Immature natural killer cell (primary cell): ENCODE results near the gene HS3ST2. TPM values are rescaled to one million over a fixed set of nuclear protein-coding genes. Genes with fewer than 3 reads are reported as not detected.
"Not testable (repeated sequence)": the region's sequence is repeated elsewhere in the genome, so short reads cannot be mapped to it uniquely, and the experiment has no call there.

Experiments used
- DNase-seq, 3 donors: peaks; one replicate each; pipeline ENCODE4 v3.0.0; 2022; ENCODE audit warnings: mixed read lengths in 1 of 3
- H3K27ac Mint-ChIP-seq, 6 donors: one replicate each; pipeline ENCODE4 v1.8.0; 2020; ENCODE audit warnings: mixed read lengths in 6 of 6, mild to moderate bottlenecking in 5 of 6, inconsistent platforms in 4 of 6, moderate library complexity in 3 of 6
- H3K27me3 Mint-ChIP-seq, 3 donors: one replicate each; pipeline ENCODE4 v1.8.0; 2020 to 2021; ENCODE audit warnings: low read depth in 3 of 3, mild to moderate bottlenecking in 3 of 3, mixed read lengths in 3 of 3, moderate library complexity in 3 of 3, inconsistent platforms in 1 of 3
- H3K36me3 Mint-ChIP-seq, 3 donors: one replicate each; pipeline ENCODE4 v1.8.0; 2020; ENCODE audit warnings: mixed read lengths in 3 of 3, inconsistent platforms in 2 of 3, mild to moderate bottlenecking in 2 of 3
- H3K4me1 Mint-ChIP-seq, 2 donors: one replicate each; pipeline ENCODE4 v1.8.0; 2020; ENCODE audit warnings: inconsistent platforms in 2 of 2, mild to moderate bottlenecking in 2 of 2, mixed read lengths in 2 of 2, moderate library complexity in 1 of 2
- H3K4me3 Mint-ChIP-seq, 5 donors: one replicate each; pipeline ENCODE4 v1.8.0; 2020; ENCODE audit warnings: mild to moderate bottlenecking in 5 of 5, mixed read lengths in 5 of 5, inconsistent platforms in 3 of 5, moderate library complexity in 3 of 5
- H3K9me3 Mint-ChIP-seq, 6 donors: one replicate each; pipeline ENCODE4 v1.8.0; 2020; ENCODE audit warnings: mild to moderate bottlenecking in 6 of 6, mixed read lengths in 6 of 6, inconsistent platforms in 4 of 6, moderate library complexity in 3 of 6
- polyA plus RNA-seq, 3 donors: library from polyadenylated mRNA; unstranded; fragments of 300-500 nt; fragmentation: Illumina TruSeq; gene quantifications; one replicate each; pipeline ENCODE4 v1.2.3, GENCODE V29; 2021

HS3ST2 gene
- polyA plus RNA-seq, 3 donors from 2014 or later, result not detected

- H3K9me3 Mint-ChIP-seq, H3K4me1 Mint-ChIP-seq, H3K36me3 Mint-ChIP-seq, DNase-seq, H3K27ac Mint-ChIP-seq, H3K4me3 Mint-ChIP-seq, H3K27me3 Mint-ChIP-seq: not testable (repeated sequence)
These were observed 28.1 kb downstream of the HS3ST2 start for GRCh38 chr16:22842031-22842430.

- Mint-ChIP-seq H3K36me3 (no peaks in the 10 kb centered on the region), H3K27ac (no peak overlapping the region), H3K27me3 (peaks cover 0 to 8% (median 7%) of the 10 kb centered on the region in 3 donors), H3K9me3 (no peaks in the 10 kb centered on the region), H3K4me3 (no peak overlapping the region), H3K4me1 (no peaks in the 10 kb centered on the region)
- DNase-seq, result no peak
These were observed 29.2 kb downstream of the HS3ST2 start for GRCh38 chr16:22843122-22843521.

GRCh38 chr16:22843856-22844255 is 29.9 kb downstream of the HS3ST2 start:
- H3K4me3 Mint-ChIP-seq, result no peak overlapping the region
- peaks cover 0 to 8% (median 8%) of the 10 kb centered on the region in 3 donors for H3K27me3 Mint-ChIP-seq
- no peak for DNase-seq

GRCh38 chr16:22844416-22844815 is 30.5 kb downstream of the HS3ST2 start:
- Mint-ChIP-seq H3K9me3 (no peaks in the 10 kb centered on the region), H3K27me3 (peaks cover 0 to 8% (median 8%) of the 10 kb centered on the region in 3 donors), H3K27ac (no peak overlapping the region), H3K4me1 (no peaks in the 10 kb centered on the region), H3K4me3 (no peak overlapping the region), H3K36me3 (no peaks in the 10 kb centered on the region)
- DNase-seq, result no peak

More at GRCh38 chr16:22843856-22844255, 29.9 kb downstream of the HS3ST2 start:
- no peaks in the 10 kb centered on the region for H3K36me3 Mint-ChIP-seq
- H3K27ac Mint-ChIP-seq, result no peak overlapping the region
- no peaks in the 10 kb centered on the region for H3K4me1 Mint-ChIP-seq
- H3K9me3 Mint-ChIP-seq, result no peaks in the 10 kb centered on the region

- H3K36me3 Mint-ChIP-seq, result no peaks in the 10 kb centered on the region
- no peak overlapping the region for H3K4me3 Mint-ChIP-seq
- peaks cover 0 to 8% (median 7%) of the 10 kb centered on the region in 3 donors for H3K27me3 Mint-ChIP-seq
- no peak for DNase-seq
- no peaks in the 10 kb centered on the region for H3K4me1 Mint-ChIP-seq
- no peak overlapping the region for H3K27ac Mint-ChIP-seq
- no peaks in the 10 kb centered on the region for H3K9me3 Mint-ChIP-seq
These were observed 33.1 kb downstream of the HS3ST2 start for GRCh38 chr16:22847100-22847499.

GRCh38 chr16:22847690-22848089 is 33.7 kb downstream of the HS3ST2 start:
- Mint-ChIP-seq H3K4me1 (no peaks in the 10 kb centered on the region), H3K36me3 (no peaks in the 10 kb centered on the region), H3K27me3 (peaks cover 0 to 8% (median 7%) of the 10 kb centered on the region in 3 donors), H3K27ac (no peak overlapping the region), H3K4me3 (no peak overlapping the region), H3K9me3 (no peaks in the 10 kb centered on the region)
- no peak for DNase-seq

GRCh38 chr16:22848451-22848850 is 34.5 kb downstream of the HS3ST2 start:
- Mint-ChIP-seq H3K4me3 (no peak overlapping the region), H3K27me3 (peaks cover 2 to 12% (median 5%) of the 10 kb centered on the region in 3 donors), H3K4me1 (no peaks in the 10 kb centered on the region), H3K9me3 (no peaks in the 10 kb centered on the region), H3K27ac (no peak overlapping the region), H3K36me3 (no peaks in the 10 kb centered on the region)
- no peak for DNase-seq

- DNase-seq, result no peak
- H3K4me1 Mint-ChIP-seq, result no peaks in the 10 kb centered on the region
- no peaks in the 10 kb centered on the region for H3K36me3 Mint-ChIP-seq
- no peak overlapping the region for H3K27ac Mint-ChIP-seq
- no peaks in the 10 kb centered on the region for H3K9me3 Mint-ChIP-seq
- no peak overlapping the region for H3K4me3 Mint-ChIP-seq
- peaks cover 2 to 9% (median 5%) of the 10 kb centered on the region in 3 donors for H3K27me3 Mint-ChIP-seq
These were observed 35.6 kb downstream of the HS3ST2 start for GRCh38 chr16:22849517-22849916.

GRCh38 chr16:22855231-22855630 is 41.3 kb downstream of the HS3ST2 start:
- Mint-ChIP-seq H3K36me3 (no peaks in the 10 kb centered on the region), H3K4me3 (no peak overlapping the region), H3K27me3 (peaks cover 4 to 9% (median 7%) of the 10 kb centered on the region in 3 donors), H3K4me1 (no peaks in the 10 kb centered on the region), H3K9me3 (no peaks in the 10 kb centered on the region), H3K27ac (no peak overlapping the region)
- DNase-seq, result no peak

- no peak overlapping the region for H3K4me3 Mint-ChIP-seq
- H3K36me3 Mint-ChIP-seq, result no peaks in the 10 kb centered on the region
- no peak overlapping the region for H3K27ac Mint-ChIP-seq
- H3K9me3 Mint-ChIP-seq, result no peaks in the 10 kb centered on the region
- DNase-seq, result no peak
- no peaks in the 10 kb centered on the region for H3K4me1 Mint-ChIP-seq
- H3K27me3 Mint-ChIP-seq, result peaks cover 5 to 8% (median 7%) of the 10 kb centered on the region in 3 donors
These were observed 43.5 kb downstream of the HS3ST2 start for GRCh38 chr16:22857296-22858025.

GRCh38 chr16:22859925-22860324 is 46.0 kb downstream of the HS3ST2 start:
- no peak for DNase-seq
- Mint-ChIP-seq H3K27ac (no peak overlapping the region), H3K27me3 (peaks cover 2 to 5% (median 2%) of the 10 kb centered on the region in 3 donors), H3K9me3 (no peaks in the 10 kb centered on the region), H3K4me3 (no peak overlapping the region), H3K4me1 (no peaks in the 10 kb centered on the region), H3K36me3 (no peaks in the 10 kb centered on the region)

- Mint-ChIP-seq H3K27me3 (peaks cover 0 to 7% (median 2%) of the 10 kb centered on the region in 3 donors), H3K4me1 (no peaks in the 10 kb centered on the region), H3K36me3 (no peaks in the 10 kb centered on the region), H3K4me3 (no peak overlapping the region), H3K9me3 (no peaks in the 10 kb centered on the region), H3K27ac (no peak overlapping the region)
- DNase-seq, result no peak
These were observed 47.6 kb downstream of the HS3ST2 start for GRCh38 chr16:22861580-22861979.

GRCh38 chr16:22862046-22862445 is 48.1 kb downstream of the HS3ST2 start:
- peaks cover 0 to 7% (median 2%) of the 10 kb centered on the region in 3 donors for H3K27me3 Mint-ChIP-seq
- no peak overlapping the region for H3K4me3 Mint-ChIP-seq
- H3K9me3 Mint-ChIP-seq, result no peaks in the 10 kb centered on the region
- DNase-seq, result no peak
- no peaks in the 10 kb centered on the region for H3K4me1 Mint-ChIP-seq
- H3K27ac Mint-ChIP-seq, result no peak overlapping the region
- no peaks in the 10 kb centered on the region for H3K36me3 Mint-ChIP-seq

GRCh38 chr16:22864375-22864774 is 50.4 kb downstream of the HS3ST2 start:
- Mint-ChIP-seq H3K36me3 (no peaks in the 10 kb centered on the region), H3K4me1 (no peaks in the 10 kb centered on the region), H3K9me3 (no peaks in the 10 kb centered on the region), H3K27ac (no peak overlapping the region), H3K27me3 (peaks cover 0 to 6% (median 2%) of the 10 kb centered on the region in 3 donors), H3K4me3 (no peak overlapping the region)
- no peak for DNase-seq
